Upper lobe of left lung (tissue), 4 donors: ENCODE results near the gene PITPNM3.

Experiments used
- POLR2A ChIP-seq, 4 donors: fragments of 450-650 bp; IDR thresholded peaks; one replicate each; pipeline ENCODE4 v1.5.1; 2016 to 2017; ENCODE audit warnings: antibody characterized with exemption in 4 of 4, mild to moderate bottlenecking in 2 of 4
- TF ChIP-seq, protein P1 (sequence below), 6 experiments: fragments of 450-650 bp in 4 of 6; fragments of 200-600 bp in 2 of 6; sonication (generic) in 2 of 6; IDR thresholded peaks; one replicate each; pipeline ENCODE4 v1.5.1; 2016 to 2019; ENCODE audit warnings: antibody characterized with exemption in 6 of 6

DNA sequence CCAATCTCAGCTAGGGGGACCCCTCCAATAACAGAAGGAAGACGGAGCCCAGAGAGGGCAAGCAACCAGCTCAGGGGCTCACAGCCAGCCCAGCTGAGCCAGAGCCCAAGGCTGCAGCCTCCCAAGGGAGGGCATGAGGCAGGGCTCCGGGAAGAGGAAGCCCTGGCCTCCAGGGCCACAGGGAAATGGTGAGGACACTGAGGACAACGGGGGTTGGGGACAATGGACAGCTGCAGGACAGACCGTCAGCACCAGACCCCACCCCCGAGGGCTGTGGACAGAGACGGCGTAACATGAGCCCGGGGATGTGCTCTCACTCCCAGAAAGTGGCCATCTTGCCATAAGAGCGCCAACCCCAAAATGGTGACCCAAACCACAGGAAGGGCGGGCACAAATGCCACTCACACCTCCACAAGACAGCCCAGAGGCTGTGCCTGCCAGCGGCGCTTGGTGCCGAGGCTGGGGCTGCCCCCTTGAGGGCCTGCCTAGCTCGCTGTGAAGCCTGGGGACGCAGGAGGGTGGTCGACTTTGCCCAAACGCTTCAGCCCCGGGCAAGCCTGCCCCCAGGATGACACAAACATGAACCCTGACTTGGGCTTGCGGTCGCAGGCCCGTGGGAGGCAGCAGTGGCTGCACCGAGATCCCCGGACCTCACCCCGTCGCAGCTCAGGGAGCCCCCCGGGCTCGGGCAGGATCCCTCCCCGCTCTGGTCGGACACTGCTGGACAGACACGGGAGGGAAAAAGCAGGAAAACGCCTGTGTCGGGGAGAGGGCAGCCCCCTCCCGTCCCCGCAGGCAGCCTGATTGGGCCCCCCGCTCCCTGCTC is 101.6 kb downstream of the PITPNM3 start:
- TF ChIP-seq, protein P1, sequence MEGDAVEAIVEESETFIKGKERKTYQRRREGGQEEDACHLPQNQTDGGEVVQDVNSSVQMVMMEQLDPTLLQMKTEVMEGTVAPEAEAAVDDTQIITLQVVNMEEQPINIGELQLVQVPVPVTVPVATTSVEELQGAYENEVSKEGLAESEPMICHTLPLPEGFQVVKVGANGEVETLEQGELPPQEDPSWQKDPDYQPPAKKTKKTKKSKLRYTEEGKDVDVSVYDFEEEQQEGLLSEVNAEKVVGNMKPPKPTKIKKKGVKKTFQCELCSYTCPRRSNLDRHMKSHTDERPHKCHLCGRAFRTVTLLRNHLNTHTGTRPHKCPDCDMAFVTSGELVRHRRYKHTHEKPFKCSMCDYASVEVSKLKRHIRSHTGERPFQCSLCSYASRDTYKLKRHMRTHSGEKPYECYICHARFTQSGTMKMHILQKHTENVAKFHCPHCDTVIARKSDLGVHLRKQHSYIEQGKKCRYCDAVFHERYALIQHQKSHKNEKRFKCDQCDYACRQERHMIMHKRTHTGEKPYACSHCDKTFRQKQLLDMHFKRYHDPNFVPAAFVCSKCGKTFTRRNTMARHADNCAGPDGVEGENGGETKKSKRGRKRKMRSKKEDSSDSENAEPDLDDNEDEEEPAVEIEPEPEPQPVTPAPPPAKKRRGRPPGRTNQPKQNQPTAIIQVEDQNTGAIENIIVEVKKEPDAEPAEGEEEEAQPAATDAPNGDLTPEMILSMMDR (IDR thresholded peaks at IDR 0.05): no peak
- no peak for TF ChIP-seq POLR2A (IDR thresholded peaks at IDR 0.05)
